Measurements from ENCODE around the gene TREML4. TPM values are rescaled to one million over a fixed set of nuclear protein-coding genes. Genes with fewer than 3 reads are reported as not detected.

The TREML4 gene
- total RNA-seq, 1 donor from 2014 or later: not detected

GRCh38 chr6:41189967-41190366, 38.2 kb upstream of the TREML4 start:
- Histone ChIP-seq H3K27ac (ENCODE audit: low read depth, low read length) (no peak overlapping the region), H3K9me3 (ENCODE audit: insufficient read depth, low read depth, low read length) (no peaks in the 10 kb centered on the region), H3K4me3 (ENCODE audit: insufficient read depth, low read depth, low read length) (no peak overlapping the region), H4K20me1 (ENCODE audit: insufficient read depth, low read length) (no peaks in the 10 kb centered on the region), H3K79me2 (ENCODE audit: insufficient read depth, low read length) (no peaks in the 10 kb centered on the region), H3K9ac (ENCODE audit: low read length) (no peak overlapping the region), H3K4me1 (ENCODE audit: insufficient read depth, low read length) (no peaks in the 10 kb centered on the region), H3K27me3 (ENCODE audit: insufficient read depth, low read length) (peaks cover 1% of the 10 kb centered on the region), H3K36me3 (ENCODE audit: insufficient read depth, low read length) (no peaks in the 10 kb centered on the region), H3K4me2 (ENCODE audit: low read length) (no peak overlapping the region), H2AFZ (ENCODE audit: low read depth, low read length) (no peak overlapping the region)
- peaks cover 30% of the 10 kb centered on the region for H3K27me3 Mint-ChIP-seq (ENCODE audit: low read depth, unreplicated experiment)
- H3K4me3 Mint-ChIP-seq (ENCODE audit: unreplicated experiment): no peak overlapping the region
- no peak overlapping the region for H3K27ac Mint-ChIP-seq (ENCODE audit: unreplicated experiment)
- TF ChIP-seq EZH2 (IDR thresholded peaks at IDR 0.05; ENCODE audit: insufficient read depth, low read length) (no peak), CTCF (IDR thresholded peaks at IDR 0.05; ENCODE audit: insufficient read depth, low read depth, low read length) (no peak)
- FAIRE-seq: no peak
- H3K4me1 Mint-ChIP-seq (ENCODE audit: low read depth, unreplicated experiment): no peaks in the 10 kb centered on the region
- no peaks in the 10 kb centered on the region for H3K36me3 Mint-ChIP-seq (ENCODE audit: low read depth, unreplicated experiment)
- DNase-seq (ENCODE audit: low read depth): no peak
- H3K9me3 Mint-ChIP-seq (ENCODE audit: unreplicated experiment): peaks cover 19% of the 10 kb centered on the region

DNA sequence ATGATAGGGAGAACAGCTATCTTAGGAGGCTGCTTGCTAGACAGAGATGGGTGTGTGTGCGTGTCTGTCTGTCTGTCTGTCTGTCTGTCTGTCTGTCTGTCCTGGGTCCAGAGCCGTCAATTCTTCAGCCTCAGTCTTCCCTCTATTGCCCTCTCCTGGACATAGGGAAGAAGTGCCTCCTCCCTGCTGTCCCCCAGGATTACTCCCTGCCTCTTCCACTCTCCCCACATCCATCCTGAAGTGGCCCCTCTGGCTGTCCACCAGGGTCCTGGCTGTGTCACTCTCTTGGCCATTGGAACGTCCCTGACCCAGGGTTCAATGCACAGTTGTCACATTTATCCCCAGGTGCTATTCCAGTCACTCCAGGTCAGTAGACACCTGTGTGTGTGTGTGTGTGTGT, 37.4 kb upstream of the TREML4 start:
- Mint-ChIP-seq H3K9me3 (ENCODE audit: unreplicated experiment) (peaks cover 25% of the 10 kb centered on the region), H3K36me3 (ENCODE audit: low read depth, unreplicated experiment) (no peaks in the 10 kb centered on the region), H3K27me3 (ENCODE audit: low read depth, unreplicated experiment) (peaks cover 32% of the 10 kb centered on the region), H3K27ac (ENCODE audit: unreplicated experiment) (no peak overlapping the region), H3K4me3 (ENCODE audit: unreplicated experiment) (no peak overlapping the region), H3K4me1 (ENCODE audit: low read depth, unreplicated experiment) (no peaks in the 10 kb centered on the region)
- H3K9ac ChIP-seq (ENCODE audit: low read length): no peak overlapping the region
- H3K36me3 ChIP-seq (ENCODE audit: insufficient read depth, low read length): no peaks in the 10 kb centered on the region
- H3K79me2 ChIP-seq (ENCODE audit: insufficient read depth, low read length): no peaks in the 10 kb centered on the region
- H3K4me2 ChIP-seq (ENCODE audit: low read length): no peak overlapping the region
- H2AFZ ChIP-seq (ENCODE audit: low read depth, low read length): no peak overlapping the region
- TF ChIP-seq EZH2 (IDR thresholded peaks at IDR 0.05; ENCODE audit: insufficient read depth, low read length) (no peak), CTCF (IDR thresholded peaks at IDR 0.05; ENCODE audit: insufficient read depth, low read depth, low read length) (no peak)
- no peak overlapping the region for H3K4me3 ChIP-seq (ENCODE audit: insufficient read depth, low read depth, low read length)
- no peaks in the 10 kb centered on the region for H4K20me1 ChIP-seq (ENCODE audit: insufficient read depth, low read length)
- no peaks in the 10 kb centered on the region for H3K4me1 ChIP-seq (ENCODE audit: insufficient read depth, low read length)
- no peak for FAIRE-seq
- peaks cover 2% of the 10 kb centered on the region for H3K27me3 ChIP-seq (ENCODE audit: insufficient read depth, low read length)
- H3K27ac ChIP-seq (ENCODE audit: low read depth, low read length): no peak overlapping the region
- H3K9me3 ChIP-seq (ENCODE audit: insufficient read depth, low read depth, low read length): no peaks in the 10 kb centered on the region
- DNase-seq (ENCODE audit: low read depth): no peak

- Mint-ChIP-seq H3K4me3 (ENCODE audit: unreplicated experiment) (no peak overlapping the region), H3K4me1 (ENCODE audit: low read depth, unreplicated experiment) (no peaks in the 10 kb centered on the region), H3K27me3 (ENCODE audit: low read depth, unreplicated experiment) (peaks cover 39% of the 10 kb centered on the region), H3K27ac (ENCODE audit: unreplicated experiment) (no peak overlapping the region), H3K36me3 (ENCODE audit: low read depth, unreplicated experiment) (no peaks in the 10 kb centered on the region), H3K9me3 (ENCODE audit: unreplicated experiment) (peaks cover 25% of the 10 kb centered on the region)
- H3K4me2 ChIP-seq (ENCODE audit: low read length): no peak overlapping the region
- no peaks in the 10 kb centered on the region for H3K9me3 ChIP-seq (ENCODE audit: insufficient read depth, low read depth, low read length)
- H2AFZ ChIP-seq (ENCODE audit: low read depth, low read length): no peak overlapping the region
- H3K79me2 ChIP-seq (ENCODE audit: insufficient read depth, low read length): no peaks in the 10 kb centered on the region
- TF ChIP-seq CTCF (IDR thresholded peaks at IDR 0.05; ENCODE audit: insufficient read depth, low read depth, low read length) (no peak), EZH2 (IDR thresholded peaks at IDR 0.05; ENCODE audit: insufficient read depth, low read length) (no peak)
- no peaks in the 10 kb centered on the region for H3K4me1 ChIP-seq (ENCODE audit: insufficient read depth, low read length)
- H3K27ac ChIP-seq (ENCODE audit: low read depth, low read length): no peak overlapping the region
- no peak overlapping the region for H3K4me3 ChIP-seq (ENCODE audit: insufficient read depth, low read depth, low read length)
- peaks cover 2% of the 10 kb centered on the region for H3K27me3 ChIP-seq (ENCODE audit: insufficient read depth, low read length)
- no peaks in the 10 kb centered on the region for H4K20me1 ChIP-seq (ENCODE audit: insufficient read depth, low read length)
- DNase-seq (ENCODE audit: low read depth): no peak
- no peaks in the 10 kb centered on the region for H3K36me3 ChIP-seq (ENCODE audit: insufficient read depth, low read length)
- no peak overlapping the region for H3K9ac ChIP-seq (ENCODE audit: low read length)
- no peak for FAIRE-seq
Observed at GRCh38 chr6:41191569-41191968, 36.6 kb upstream of the TREML4 start.
